Sigmoid colon (tissue), 4 donors: ENCODE data around the gene EIF4H.

ENCODE experiments used
- EP300 ChIP-seq, 4 donors: sonication (generic); formaldehyde crosslinking; IDR thresholded peaks; one replicate each; pipeline ENCODE4 v1.6.1; 2017; ENCODE audit warnings: antibody characterized with exemption in 4 of 4
- TF ChIP-seq, protein P1 (sequence below), 4 experiments: fragments of 450-650 bp in 3 of 4; fragments of 200-600 bp in 1 of 4; IDR thresholded peaks; one replicate each; pipeline ENCODE4 v1.5.1; 2016 to 2019; ENCODE audit warnings: antibody characterized with exemption in 4 of 4, mild to moderate bottlenecking in 3 of 4, moderate library complexity in 2 of 4

DNA sequence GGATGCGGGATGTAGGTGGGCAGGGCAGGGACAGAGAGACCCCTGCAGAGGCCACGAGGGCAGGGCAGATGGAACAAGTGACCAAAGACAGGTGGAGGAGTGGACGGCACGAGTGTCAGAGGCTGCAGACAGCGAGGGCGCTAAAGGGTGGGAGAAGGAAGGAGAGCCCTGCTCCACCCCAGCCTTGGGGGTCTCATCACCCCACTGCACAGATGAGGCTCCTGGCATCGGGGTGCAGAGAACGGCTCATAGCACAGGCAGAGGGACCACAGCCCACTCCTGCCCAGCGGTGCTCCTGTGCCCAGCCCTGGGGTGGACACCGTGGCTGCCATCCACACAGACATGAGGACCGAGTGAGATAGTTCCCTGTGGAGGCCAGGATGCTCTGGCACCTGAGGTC, 33.4 kb downstream of the EIF4H start:
- TF ChIP-seq, protein P1, sequence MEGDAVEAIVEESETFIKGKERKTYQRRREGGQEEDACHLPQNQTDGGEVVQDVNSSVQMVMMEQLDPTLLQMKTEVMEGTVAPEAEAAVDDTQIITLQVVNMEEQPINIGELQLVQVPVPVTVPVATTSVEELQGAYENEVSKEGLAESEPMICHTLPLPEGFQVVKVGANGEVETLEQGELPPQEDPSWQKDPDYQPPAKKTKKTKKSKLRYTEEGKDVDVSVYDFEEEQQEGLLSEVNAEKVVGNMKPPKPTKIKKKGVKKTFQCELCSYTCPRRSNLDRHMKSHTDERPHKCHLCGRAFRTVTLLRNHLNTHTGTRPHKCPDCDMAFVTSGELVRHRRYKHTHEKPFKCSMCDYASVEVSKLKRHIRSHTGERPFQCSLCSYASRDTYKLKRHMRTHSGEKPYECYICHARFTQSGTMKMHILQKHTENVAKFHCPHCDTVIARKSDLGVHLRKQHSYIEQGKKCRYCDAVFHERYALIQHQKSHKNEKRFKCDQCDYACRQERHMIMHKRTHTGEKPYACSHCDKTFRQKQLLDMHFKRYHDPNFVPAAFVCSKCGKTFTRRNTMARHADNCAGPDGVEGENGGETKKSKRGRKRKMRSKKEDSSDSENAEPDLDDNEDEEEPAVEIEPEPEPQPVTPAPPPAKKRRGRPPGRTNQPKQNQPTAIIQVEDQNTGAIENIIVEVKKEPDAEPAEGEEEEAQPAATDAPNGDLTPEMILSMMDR (IDR thresholded peaks at IDR 0.05), result no peak
- no peak for TF ChIP-seq EP300 (IDR thresholded peaks at IDR 0.05)
